Left ventricle myocardium inferior (tissue), 1 donor: ENCODE measurements around the gene MACROD2. TPM values are rescaled to one million over a fixed set of nuclear protein-coding genes. Genes with fewer than 3 reads are reported as not detected.

ENCODE experiments used
- DNase-seq: peaks from one replicate; pipeline ENCODE4 v3.0.0-alpha.2; 2020
- H3K27ac ChIP-seq: fragments of 200-600 bp; replicated peaks from 2 replicates; pipeline ENCODE4 v1.8.0; 2021
- H3K27me3 ChIP-seq: fragments of 200-600 bp; 2 replicates; pipeline ENCODE4 v1.8.0; 2021; ENCODE audit warnings: low read depth
- H3K36me3 ChIP-seq: fragments of 200-600 bp; 2 replicates; pipeline ENCODE4 v1.8.0; 2021
- H3K4me1 ChIP-seq: fragments of 200-600 bp; 2 replicates; pipeline ENCODE4 v1.8.0; 2021
- H3K4me3 ChIP-seq: fragments of 200-600 bp; 2 replicates; pipeline ENCODE4 v1.8.0; 2021; ENCODE audit warnings: mild to moderate bottlenecking, moderate library complexity
- H3K9me3 ChIP-seq: fragments of 200-600 bp; replicated peaks from 2 replicates; pipeline ENCODE4 v1.8.0; 2021
- intact Hi-C: fragments of 100-400 bp; cut with micrococcal nuclease; formaldehyde crosslinking; loops from one replicate; pipeline ENCODE4 v1.11.0; 2022
- total RNA-seq: library from RNA; stranded (reverse); fragmentation: NEBNext Ultra II Directional; extraction: Animal tissue kit (Norgen Biotek cat#: 25700); gene quantifications from one replicate; pipeline ENCODE4 v1.2.1, GENCODE V29; 2021
- TF ChIP-seq, protein P1 (sequence below): fragments of 200-600 bp; IDR thresholded peaks from 2 replicates; pipeline ENCODE4 v1.8.0; 2021; ENCODE audit warnings: antibody characterized with exemption, mild to moderate bottlenecking, borderline replicate concordance
- donor health status: DM: no; HTN: yes; CAD: no; lungs with severe emphysema.

Gene MACROD2
- total RNA-seq, 1 donor from 2014 or later = 3.6 TPM

DNA sequence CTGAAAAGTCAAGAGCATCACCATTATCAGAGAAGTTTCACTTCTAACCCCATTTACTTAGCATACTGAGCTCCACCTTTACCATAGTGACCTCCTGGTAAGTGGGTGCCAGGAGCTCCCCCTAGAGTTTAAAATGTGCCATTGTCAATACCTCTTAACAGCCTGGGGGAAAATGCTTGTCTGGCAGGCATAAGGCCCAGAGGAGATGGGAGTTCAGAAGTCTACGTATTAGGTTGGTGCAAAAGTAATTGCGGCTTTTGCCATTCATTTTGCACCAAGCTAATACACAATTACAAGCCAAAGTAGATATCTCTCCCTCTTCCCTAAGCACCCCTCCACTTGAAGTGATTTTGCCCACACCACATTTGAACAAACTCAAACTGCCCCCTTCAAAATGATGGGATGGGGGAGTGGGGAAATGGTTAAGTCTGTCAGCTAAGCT is 1658.9 kb downstream of the MACROD2 start:
- no peak overlapping the region for H3K4me3 ChIP-seq
- TF ChIP-seq, protein P1, sequence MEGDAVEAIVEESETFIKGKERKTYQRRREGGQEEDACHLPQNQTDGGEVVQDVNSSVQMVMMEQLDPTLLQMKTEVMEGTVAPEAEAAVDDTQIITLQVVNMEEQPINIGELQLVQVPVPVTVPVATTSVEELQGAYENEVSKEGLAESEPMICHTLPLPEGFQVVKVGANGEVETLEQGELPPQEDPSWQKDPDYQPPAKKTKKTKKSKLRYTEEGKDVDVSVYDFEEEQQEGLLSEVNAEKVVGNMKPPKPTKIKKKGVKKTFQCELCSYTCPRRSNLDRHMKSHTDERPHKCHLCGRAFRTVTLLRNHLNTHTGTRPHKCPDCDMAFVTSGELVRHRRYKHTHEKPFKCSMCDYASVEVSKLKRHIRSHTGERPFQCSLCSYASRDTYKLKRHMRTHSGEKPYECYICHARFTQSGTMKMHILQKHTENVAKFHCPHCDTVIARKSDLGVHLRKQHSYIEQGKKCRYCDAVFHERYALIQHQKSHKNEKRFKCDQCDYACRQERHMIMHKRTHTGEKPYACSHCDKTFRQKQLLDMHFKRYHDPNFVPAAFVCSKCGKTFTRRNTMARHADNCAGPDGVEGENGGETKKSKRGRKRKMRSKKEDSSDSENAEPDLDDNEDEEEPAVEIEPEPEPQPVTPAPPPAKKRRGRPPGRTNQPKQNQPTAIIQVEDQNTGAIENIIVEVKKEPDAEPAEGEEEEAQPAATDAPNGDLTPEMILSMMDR = peak; percentile 63
- DNase-seq = no peak
- H3K27me3 ChIP-seq = no peaks in the 10 kb centered on the region
- no peaks in the 10 kb centered on the region for H3K36me3 ChIP-seq
- H3K27ac ChIP-seq = no peak overlapping the region
- intact Hi-C loops = no loop called here
- no peaks in the 10 kb centered on the region for H3K4me1 ChIP-seq
- no peaks in the 10 kb centered on the region for H3K9me3 ChIP-seq

DNA sequence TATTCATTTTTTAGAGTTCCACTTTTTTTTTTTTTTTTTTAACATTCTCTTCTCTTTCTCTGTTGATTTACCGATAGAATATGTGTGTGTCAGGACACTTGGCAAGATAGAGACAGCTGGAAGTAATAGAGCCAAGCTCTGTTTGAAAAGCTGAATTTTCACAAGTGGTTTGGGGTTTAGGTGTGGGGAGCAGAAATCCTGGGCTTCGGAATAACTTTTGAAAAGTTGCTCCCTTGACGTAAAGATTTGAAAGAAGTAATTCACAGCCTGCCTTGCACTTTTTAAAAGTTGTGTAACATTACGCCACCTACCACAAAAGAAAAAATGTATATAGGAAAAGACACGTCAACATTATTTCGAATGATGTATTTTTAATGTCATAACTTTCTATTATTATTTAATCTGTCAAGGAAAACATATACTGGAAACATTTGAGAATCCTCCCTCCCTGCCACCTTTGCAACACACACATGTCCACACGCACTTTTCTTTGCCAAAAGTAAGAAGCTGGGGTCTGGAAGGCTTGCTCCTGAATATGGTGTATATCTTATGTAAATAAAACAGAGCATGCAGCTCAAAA is 1660.1 kb downstream of the MACROD2 start:
- Histone ChIP-seq H3K27ac (no peak overlapping the region), H3K9me3 (no peaks in the 10 kb centered on the region), H3K4me3 (no peak overlapping the region), H3K36me3 (no peaks in the 10 kb centered on the region), H3K4me1 (no peaks in the 10 kb centered on the region), H3K27me3 (no peaks in the 10 kb centered on the region)
- no peak for DNase-seq
- intact Hi-C loops = no loop called here
- TF ChIP-seq, protein P1 = no peak

DNA sequence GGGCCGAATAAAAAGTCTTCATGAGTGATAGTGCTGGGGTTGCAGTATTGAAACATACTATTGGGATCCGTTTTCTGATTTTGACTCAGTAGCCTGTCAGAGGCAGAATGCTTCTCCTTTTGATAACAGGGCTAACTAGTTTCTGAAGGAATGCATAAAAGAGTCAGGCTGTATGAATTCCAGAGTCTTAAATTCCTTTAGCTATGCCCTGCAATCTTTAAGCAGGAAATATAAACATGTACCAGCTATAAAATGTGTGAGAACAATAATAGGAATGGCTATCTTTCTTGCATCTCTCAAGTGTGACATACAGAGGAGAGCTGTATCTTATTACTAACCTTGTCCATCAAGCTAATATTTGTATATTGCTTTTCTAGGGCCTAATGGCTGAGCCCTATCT is 1660.8 kb downstream of the MACROD2 start:
- TF ChIP-seq, protein P1 = no peak
- intact Hi-C loops = no loop called here

DNA sequence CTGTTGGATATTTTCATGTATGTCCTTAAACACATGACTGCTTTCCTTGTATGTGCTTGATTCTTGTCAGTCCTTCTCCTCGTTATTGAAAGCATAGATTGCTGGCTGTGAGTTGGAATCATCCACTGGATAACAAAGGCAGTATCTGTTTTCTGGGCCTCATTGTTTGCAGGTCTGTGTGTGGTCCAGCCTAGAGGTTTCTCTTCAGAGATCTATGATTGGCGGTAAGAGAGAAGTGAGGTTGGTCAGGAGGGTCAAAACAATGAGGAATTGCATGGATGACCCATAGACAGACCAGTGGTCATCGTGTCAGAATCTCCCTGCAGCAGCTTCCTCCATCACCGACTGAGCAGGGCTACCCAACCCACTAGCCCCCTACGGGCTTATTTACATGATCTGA is 1663.0 kb downstream of the MACROD2 start:
- Histone ChIP-seq H3K9me3 (no peaks in the 10 kb centered on the region), H3K27ac (no peak overlapping the region), H3K4me3 (no peak overlapping the region), H3K36me3 (no peaks in the 10 kb centered on the region), H3K4me1 (no peaks in the 10 kb centered on the region), H3K27me3 (no peaks in the 10 kb centered on the region)
- DNase-seq = no peak
- TF ChIP-seq, protein P1 = no peak
- intact Hi-C loops = no loop called here

More for the DNA sequence above, 1660.8 kb downstream of the MACROD2 start:
- DNase-seq = no peak
- Histone ChIP-seq H3K36me3 (no peaks in the 10 kb centered on the region), H3K9me3 (no peaks in the 10 kb centered on the region), H3K4me1 (no peaks in the 10 kb centered on the region), H3K4me3 (no peak overlapping the region), H3K27me3 (no peaks in the 10 kb centered on the region), H3K27ac (no peak overlapping the region)

DNA sequence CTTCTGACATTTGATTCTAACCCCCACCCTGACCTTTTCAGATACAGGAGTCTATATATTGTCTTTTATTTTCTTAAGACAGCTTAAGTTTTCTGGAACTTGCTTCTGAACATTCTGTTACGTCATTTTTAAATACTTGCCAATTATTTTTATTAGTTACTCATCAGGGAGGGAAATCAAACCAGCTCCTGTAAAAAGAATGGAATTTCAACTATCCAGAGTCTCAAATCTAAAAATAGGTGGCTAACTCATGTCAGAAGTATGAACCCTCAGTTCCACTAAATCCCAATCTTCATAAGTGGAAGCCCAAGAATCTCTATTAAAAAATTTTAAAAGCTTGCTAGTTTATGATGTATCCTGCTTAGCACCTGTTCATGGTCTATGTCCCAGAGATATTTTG is 1677.9 kb downstream of the MACROD2 start:
- H3K4me1 ChIP-seq = peaks cover 7% of the 10 kb centered on the region
- no peak overlapping the region for H3K27ac ChIP-seq
- TF ChIP-seq, protein P1 = no peak
- H3K4me3 ChIP-seq = no peak overlapping the region
- no peak for DNase-seq
- no peaks in the 10 kb centered on the region for H3K27me3 ChIP-seq
- H3K9me3 ChIP-seq = no peaks in the 10 kb centered on the region
- no peaks in the 10 kb centered on the region for H3K36me3 ChIP-seq
- intact Hi-C loops = no loop called here
